Measurements from ENCODE around the gene CIPC.

- TF ChIP-seq CTCF (conservative IDR thresholded peaks at IDR 0.05; ENCODE audit: low read depth, low read length) (no peak), POLR2A (IDR thresholded peaks at IDR 0.05; ENCODE audit: low read depth, low read length) (no peak), USF2 (IDR thresholded peaks at IDR 0.05; ENCODE audit: low read depth, low read length) (no peak), CEBPB (IDR thresholded peaks at IDR 0.05; ENCODE audit: low read depth, low read length) (no peak), BHLHE40 (IDR thresholded peaks at IDR 0.05; ENCODE audit: low read depth, low read length) (no peak), MAZ (IDR thresholded peaks at IDR 0.05; ENCODE audit: borderline replicate concordance, low read depth, low read length) (no peak), MXI1 (IDR thresholded peaks at IDR 0.05; ENCODE audit: borderline replicate concordance, low read depth, low read length) (no peak), RFX5 (IDR thresholded peaks at IDR 0.05; ENCODE audit: low read depth, low read length) (no peak), CHD1 (IDR thresholded peaks at IDR 0.05; ENCODE audit: low read depth, low read length) (no peak), FOS (IDR thresholded peaks at IDR 0.05; ENCODE audit: low read depth, low read length) (no peak), NFE2L2 (IDR thresholded peaks at IDR 0.05; ENCODE audit: low read depth, low read length) (no peak), ELK1 (IDR thresholded peaks at IDR 0.05; ENCODE audit: borderline replicate concordance, low read depth, low read length) (no peak)
Measured at GRCh38 chr14:77145975-77146740, 48.1 kb downstream of the CIPC start.

Measured in IMR-90 (cell line).